HepG2 (cell line): ENCODE results near the gene TIMM10. TPM values are rescaled to one million over a fixed set of nuclear protein-coding genes. Genes with fewer than 3 reads are reported as not detected.

Source experiments
- AGO2 ChIP-seq: fragments of 200-400 bp; formaldehyde crosslinking; optimal IDR thresholded peaks from 2 replicates; pipeline ENCODE3; 2017; ENCODE audit warnings: mild to moderate bottlenecking, low read depth, low read length, moderate library complexity
- AHR ChIP-seq: IDR thresholded peaks from 2 replicates; pipeline ENCODE4 v1.6.1; 2018; ENCODE audit warnings: missing genetic modification reagents, missing compliant biosample characterization
- CREB1 ChIP-seq, 2 experiments: fragments of 450-650 bp in 1 of 2; IDR thresholded peaks; 2 replicates each; pipeline ENCODE4 v1.6.1; 2016 to 2017; ENCODE audit warnings: control low read depth in 1 of 2, mild to moderate bottlenecking in 1 of 2, missing compliant biosample characterization in 1 of 2, missing genetic modification characterization in 1 of 2
- ELF3 ChIP-seq: IDR thresholded peaks from 2 replicates; pipeline ENCODE4 v1.6.1; 2016; ENCODE audit warnings: missing genetic modification reagents, missing compliant biosample characterization
- FOXK2 ChIP-seq: fragments of 450-650 bp; IDR thresholded peaks from 2 replicates; pipeline ENCODE4 v1.6.1; 2016
- GATAD1 ChIP-seq: IDR thresholded peaks from 2 replicates; pipeline ENCODE4 v1.6.1; 2016; ENCODE audit warnings: missing genetic modification reagents, missing compliant biosample characterization
- HES4 ChIP-seq: sonication (generic); formaldehyde crosslinking; IDR thresholded peaks from 2 replicates; pipeline ENCODE4 v1.9.0; 2021; ENCODE audit warnings: mild to moderate bottlenecking, missing genetic modification reagents, borderline replicate concordance
- MED8 ChIP-seq: sonication (generic); formaldehyde crosslinking; IDR thresholded peaks from 2 replicates; pipeline ENCODE4 v1.8.1; 2023; ENCODE audit warnings: mild to moderate bottlenecking, missing genetic modification reagents; ENCODE audit not compliant: insufficient replicate concordance
- MEIS1 ChIP-seq: sonication (generic); formaldehyde crosslinking; IDR thresholded peaks from 2 replicates; pipeline ENCODE4 v1.9.0; 2021; ENCODE audit warnings: mild to moderate bottlenecking, missing genetic modification reagents, moderate library complexity, borderline replicate concordance
- SP140L ChIP-seq: sonication (generic); formaldehyde crosslinking; IDR thresholded peaks from 2 replicates; pipeline ENCODE4 v1.4.0; 2020; ENCODE audit warnings: missing genetic modification reagents, borderline replicate concordance
- ZC3H4 ChIP-seq: sonication (generic); formaldehyde crosslinking; IDR thresholded peaks from 2 replicates; pipeline ENCODE4 v1.4.0; 2020; ENCODE audit warnings: missing genetic modification reagents, borderline replicate concordance
- ZNF33A ChIP-seq: sonication (generic); formaldehyde crosslinking; IDR thresholded peaks from 2 replicates; pipeline ENCODE4 v1.5.1; 2020; ENCODE audit warnings: missing genetic modification reagents, mild to moderate bottlenecking, moderate library complexity, borderline replicate concordance
- ZNF850 ChIP-seq: sonication (generic); formaldehyde crosslinking; conservative IDR thresholded peaks from 2 replicates; pipeline ENCODE4 v1.9.0; 2021; ENCODE audit warnings: mild to moderate bottlenecking, missing genetic modification reagents
- ZNF879 ChIP-seq: sonication (generic); formaldehyde crosslinking; IDR thresholded peaks from 2 replicates; pipeline ENCODE4 v1.8.1; 2023; ENCODE audit warnings: missing genetic modification reagents
- ZSCAN29 ChIP-seq: sonication (generic); formaldehyde crosslinking; conservative IDR thresholded peaks from 2 replicates; pipeline ENCODE4 v1.4.0; 2020; ENCODE audit warnings: mild to moderate bottlenecking, missing genetic modification reagents
- polyA plus RNA-seq, 8 experiments: library from polyadenylated mRNA; depleted of rRNA in 3 of 8; stranded (reverse) in 7 of 8; unstranded in 1 of 8; fragments of >200 nt; fragmentation: Illumina TruSeq in 4 of 8; extraction: Trizol in 4 of 8; gene quantifications; 2 replicates each; pipeline versions ENCODE4 v1.2.1 to v1.2.3, GENCODE V29; 2011 to 2016; ENCODE audit warnings: low read depth in 4 of 8, missing spikeins in 1 of 8, mixed read lengths in 1 of 8; ENCODE audit not compliant: insufficient read depth in 1 of 8
- total RNA-seq, 5 experiments: library from RNA; depleted of rRNA; stranded (reverse); fragments of >200 nt; fragmentation: Illumina TruSeq; extraction: Trizol; gene quantifications; 2 replicates each; pipeline ENCODE4 v1.2.3, GENCODE V29; 2016; ENCODE audit warnings: low read depth in 1 of 5
- TF ChIP-seq, protein P1 (sequence below): sonication (generic); formaldehyde crosslinking; IDR thresholded peaks from 2 replicates; pipeline ENCODE4 v1.9.0; 2021; ENCODE audit warnings: mild to moderate bottlenecking, missing genetic modification reagents
- TF ChIP-seq, protein P2 (sequence below): sonication (generic); formaldehyde crosslinking; conservative IDR thresholded peaks from 2 replicates; pipeline ENCODE4 v1.4.0; 2020; ENCODE audit warnings: missing genetic modification reagents
- TF ChIP-seq, protein P3 (sequence below): sonication (generic); formaldehyde crosslinking; IDR thresholded peaks from 2 replicates; pipeline ENCODE4 v1.5.0; 2020; ENCODE audit warnings: mild to moderate bottlenecking, missing genetic modification reagents

The TIMM10 gene
- total and polyA plus RNA-seq, 2 of the 13 experiments (the other 11 are each of a cell fraction or from before 2014, with no cell fraction given) = 67.8 to 82.2 TPM

DNA sequence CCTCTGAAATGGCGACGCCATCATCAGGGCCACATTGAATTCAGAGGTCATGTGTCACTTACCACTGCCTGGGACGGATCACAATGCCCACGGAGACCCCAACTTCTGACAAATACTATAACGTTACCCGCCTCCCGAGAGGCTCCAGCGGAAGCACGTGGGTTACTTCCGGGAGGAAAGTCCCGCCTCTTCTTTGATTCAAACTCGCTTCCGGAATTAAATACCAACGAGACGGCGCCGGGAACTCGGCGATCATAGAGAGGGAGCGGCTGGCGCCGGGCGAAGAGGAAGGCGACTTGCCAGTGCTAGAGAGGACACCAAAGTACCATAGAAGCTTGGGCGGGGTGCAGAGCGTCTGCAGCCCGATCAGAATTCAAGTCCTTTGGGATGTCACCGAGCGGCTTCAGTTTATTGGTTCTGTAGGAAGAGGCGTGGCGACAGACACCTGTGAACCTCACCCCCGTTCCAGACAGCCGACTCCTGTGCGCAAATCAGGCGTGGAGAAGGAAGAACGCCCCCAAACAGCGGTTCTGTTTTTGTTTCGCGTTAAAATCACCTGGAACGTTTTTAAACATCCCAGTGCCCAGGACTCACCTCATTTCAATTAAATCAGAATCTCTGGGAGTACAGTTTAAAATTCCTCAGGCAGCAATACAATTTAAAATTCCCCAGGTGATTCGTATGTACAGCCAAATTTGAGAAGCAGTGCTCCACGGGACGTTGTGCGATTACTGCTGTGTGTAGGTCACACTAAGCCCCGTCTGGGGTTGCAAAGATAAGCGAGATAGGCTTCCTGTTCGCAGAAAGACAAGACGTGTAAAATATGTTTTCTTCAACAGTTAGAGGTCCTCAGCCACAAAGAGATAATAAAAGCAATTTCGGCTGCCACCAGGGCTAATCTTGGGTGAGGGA, at the start of gene TIMM10 (continued):
- TF ChIP-seq, protein P1, sequence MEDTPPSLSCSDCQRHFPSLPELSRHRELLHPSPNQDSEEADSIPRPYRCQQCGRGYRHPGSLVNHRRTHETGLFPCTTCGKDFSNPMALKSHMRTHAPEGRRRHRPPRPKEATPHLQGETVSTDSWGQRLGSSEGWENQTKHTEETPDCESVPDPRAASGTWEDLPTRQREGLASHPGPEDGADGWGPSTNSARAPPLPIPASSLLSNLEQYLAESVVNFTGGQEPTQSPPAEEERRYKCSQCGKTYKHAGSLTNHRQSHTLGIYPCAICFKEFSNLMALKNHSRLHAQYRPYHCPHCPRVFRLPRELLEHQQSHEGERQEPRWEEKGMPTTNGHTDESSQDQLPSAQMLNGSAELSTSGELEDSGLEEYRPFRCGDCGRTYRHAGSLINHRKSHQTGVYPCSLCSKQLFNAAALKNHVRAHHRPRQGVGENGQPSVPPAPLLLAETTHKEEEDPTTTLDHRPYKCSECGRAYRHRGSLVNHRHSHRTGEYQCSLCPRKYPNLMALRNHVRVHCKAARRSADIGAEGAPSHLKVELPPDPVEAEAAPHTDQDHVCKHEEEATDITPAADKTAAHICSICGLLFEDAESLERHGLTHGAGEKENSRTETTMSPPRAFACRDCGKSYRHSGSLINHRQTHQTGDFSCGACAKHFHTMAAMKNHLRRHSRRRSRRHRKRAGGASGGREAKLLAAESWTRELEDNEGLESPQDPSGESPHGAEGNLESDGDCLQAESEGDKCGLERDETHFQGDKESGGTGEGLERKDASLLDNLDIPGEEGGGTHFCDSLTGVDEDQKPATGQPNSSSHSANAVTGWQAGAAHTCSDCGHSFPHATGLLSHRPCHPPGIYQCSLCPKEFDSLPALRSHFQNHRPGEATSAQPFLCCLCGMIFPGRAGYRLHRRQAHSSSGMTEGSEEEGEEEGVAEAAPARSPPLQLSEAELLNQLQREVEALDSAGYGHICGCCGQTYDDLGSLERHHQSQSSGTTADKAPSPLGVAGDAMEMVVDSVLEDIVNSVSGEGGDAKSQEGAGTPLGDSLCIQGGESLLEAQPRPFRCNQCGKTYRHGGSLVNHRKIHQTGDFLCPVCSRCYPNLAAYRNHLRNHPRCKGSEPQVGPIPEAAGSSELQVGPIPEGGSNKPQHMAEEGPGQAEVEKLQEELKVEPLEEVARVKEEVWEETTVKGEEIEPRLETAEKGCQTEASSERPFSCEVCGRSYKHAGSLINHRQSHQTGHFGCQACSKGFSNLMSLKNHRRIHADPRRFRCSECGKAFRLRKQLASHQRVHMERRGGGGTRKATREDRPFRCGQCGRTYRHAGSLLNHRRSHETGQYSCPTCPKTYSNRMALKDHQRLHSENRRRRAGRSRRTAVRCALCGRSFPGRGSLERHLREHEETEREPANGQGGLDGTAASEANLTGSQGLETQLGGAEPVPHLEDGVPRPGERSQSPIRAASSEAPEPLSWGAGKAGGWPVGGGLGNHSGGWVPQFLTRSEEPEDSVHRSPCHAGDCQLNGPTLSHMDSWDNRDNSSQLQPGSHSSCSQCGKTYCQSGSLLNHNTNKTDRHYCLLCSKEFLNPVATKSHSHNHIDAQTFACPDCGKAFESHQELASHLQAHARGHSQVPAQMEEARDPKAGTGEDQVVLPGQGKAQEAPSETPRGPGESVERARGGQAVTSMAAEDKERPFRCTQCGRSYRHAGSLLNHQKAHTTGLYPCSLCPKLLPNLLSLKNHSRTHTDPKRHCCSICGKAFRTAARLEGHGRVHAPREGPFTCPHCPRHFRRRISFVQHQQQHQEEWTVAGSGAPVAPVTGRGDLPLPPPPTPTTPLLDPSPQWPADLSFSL (CRISPR knock-in tag) = no peak
- TF ChIP-seq CREB1 (IDR thresholded peaks at IDR 0.05) = peak; percentile 46; the same call in 1 of the 2 replicates
- peak; percentile 92 for TF ChIP-seq CREB1 (CRISPR knock-in tag; IDR thresholded peaks at IDR 0.05)
- TF ChIP-seq GATAD1 (CRISPR knock-in tag) = peak; percentile 93
- no peak for TF ChIP-seq SP140L (CRISPR knock-in tag)
- no peak; the same call in 1 of the 2 replicates for TF ChIP-seq ZNF33A (CRISPR knock-in tag)
- no peak for TF ChIP-seq ZNF850 (CRISPR knock-in tag)
- TF ChIP-seq ZNF879 (CRISPR knock-in tag) = no peak
- TF ChIP-seq ZSCAN29 (CRISPR knock-in tag) = no peak
- no peak for TF ChIP-seq MEIS1
- TF ChIP-seq, protein P2, sequence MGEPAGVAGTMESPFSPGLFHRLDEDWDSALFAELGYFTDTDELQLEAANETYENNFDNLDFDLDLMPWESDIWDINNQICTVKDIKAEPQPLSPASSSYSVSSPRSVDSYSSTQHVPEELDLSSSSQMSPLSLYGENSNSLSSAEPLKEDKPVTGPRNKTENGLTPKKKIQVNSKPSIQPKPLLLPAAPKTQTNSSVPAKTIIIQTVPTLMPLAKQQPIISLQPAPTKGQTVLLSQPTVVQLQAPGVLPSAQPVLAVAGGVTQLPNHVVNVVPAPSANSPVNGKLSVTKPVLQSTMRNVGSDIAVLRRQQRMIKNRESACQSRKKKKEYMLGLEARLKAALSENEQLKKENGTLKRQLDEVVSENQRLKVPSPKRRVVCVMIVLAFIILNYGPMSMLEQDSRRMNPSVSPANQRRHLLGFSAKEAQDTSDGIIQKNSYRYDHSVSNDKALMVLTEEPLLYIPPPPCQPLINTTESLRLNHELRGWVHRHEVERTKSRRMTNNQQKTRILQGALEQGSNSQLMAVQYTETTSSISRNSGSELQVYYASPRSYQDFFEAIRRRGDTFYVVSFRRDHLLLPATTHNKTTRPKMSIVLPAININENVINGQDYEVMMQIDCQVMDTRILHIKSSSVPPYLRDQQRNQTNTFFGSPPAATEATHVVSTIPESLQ (CRISPR knock-in tag) = no peak
- TF ChIP-seq ELF3 = peak; percentile 92
- no peak for TF ChIP-seq HES4 (CRISPR knock-in tag)
- TF ChIP-seq, protein P3, sequence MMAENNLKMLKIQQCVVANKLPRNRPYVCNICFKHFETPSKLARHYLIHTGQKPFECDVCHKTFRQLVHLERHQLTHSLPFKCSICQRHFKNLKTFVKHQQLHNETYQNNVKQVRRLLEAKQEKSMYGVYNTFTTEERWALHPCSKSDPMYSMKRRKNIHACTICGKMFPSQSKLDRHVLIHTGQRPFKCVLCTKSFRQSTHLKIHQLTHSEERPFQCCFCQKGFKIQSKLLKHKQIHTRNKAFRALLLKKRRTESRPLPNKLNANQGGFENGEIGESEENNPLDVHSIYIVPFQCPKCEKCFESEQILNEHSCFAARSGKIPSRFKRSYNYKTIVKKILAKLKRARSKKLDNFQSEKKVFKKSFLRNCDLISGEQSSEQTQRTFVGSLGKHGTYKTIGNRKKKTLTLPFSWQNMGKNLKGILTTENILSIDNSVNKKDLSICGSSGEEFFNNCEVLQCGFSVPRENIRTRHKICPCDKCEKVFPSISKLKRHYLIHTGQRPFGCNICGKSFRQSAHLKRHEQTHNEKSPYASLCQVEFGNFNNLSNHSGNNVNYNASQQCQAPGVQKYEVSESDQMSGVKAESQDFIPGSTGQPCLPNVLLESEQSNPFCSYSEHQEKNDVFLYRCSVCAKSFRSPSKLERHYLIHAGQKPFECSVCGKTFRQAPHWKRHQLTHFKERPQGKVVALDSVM = 0 out of 2 replicates have a peak, but pooled peaks have one; percentile 39
- TF ChIP-seq FOXK2 = no peak
- no peak for TF ChIP-seq AGO2
- TF ChIP-seq ZC3H4 = no peak
- TF ChIP-seq AHR = peak; percentile 45; the same call in 1 of the 2 replicates
- TF ChIP-seq MED8 (CRISPR knock-in tag) = no peak
